ENCODE measurements around the gene PIPOX.
"Not testable (repeated sequence)": the region's sequence is repeated elsewhere in the genome, so short reads cannot be mapped to it uniquely, and the experiment has no call there.

Gene PIPOX

DNA sequence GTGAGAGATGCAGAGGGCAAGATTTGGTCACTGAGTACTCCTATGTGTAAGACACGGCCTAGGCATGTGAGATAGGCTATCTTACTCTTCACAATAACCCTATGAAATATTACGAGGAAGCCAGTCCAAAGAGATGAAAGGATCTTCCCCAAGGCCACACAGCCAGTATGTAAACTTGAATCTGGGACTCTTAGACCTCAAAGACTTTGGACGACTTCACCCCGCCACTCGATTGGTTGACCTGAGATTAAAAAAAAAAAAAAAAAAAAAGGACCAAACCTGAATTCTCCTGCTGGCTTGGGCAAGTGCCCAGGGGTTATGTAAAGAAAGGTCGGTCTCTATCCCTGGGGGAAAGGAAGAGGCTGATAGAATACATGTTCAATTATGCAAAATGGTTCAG lies 33.1 kb downstream of the PIPOX start:
- DNase-seq (ENCODE audit: low read depth in 2 of 2), result no peak

DNA sequence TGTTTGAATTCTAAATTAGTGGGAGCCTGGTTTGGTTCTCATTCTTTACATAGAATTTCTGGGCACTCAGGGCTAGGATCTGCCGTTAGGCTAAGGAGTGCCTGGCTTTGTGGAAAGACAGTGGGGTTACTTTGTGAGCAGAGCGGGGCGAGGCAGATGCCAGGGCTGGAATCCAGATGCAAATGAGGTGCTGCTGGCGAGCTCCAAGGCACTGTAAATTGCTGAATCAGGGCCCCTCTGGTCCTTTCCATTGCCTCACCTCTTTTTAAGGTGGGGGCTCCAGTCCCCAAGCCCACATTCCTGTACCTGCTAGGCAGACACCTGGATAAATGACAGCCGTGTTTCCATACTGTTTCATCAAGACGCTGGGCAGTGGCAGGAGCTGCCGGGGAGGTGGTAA lies 33.8 kb downstream of the PIPOX start:
- DNase-seq (ENCODE audit: low read depth in 2 of 2), result no peak

DNA sequence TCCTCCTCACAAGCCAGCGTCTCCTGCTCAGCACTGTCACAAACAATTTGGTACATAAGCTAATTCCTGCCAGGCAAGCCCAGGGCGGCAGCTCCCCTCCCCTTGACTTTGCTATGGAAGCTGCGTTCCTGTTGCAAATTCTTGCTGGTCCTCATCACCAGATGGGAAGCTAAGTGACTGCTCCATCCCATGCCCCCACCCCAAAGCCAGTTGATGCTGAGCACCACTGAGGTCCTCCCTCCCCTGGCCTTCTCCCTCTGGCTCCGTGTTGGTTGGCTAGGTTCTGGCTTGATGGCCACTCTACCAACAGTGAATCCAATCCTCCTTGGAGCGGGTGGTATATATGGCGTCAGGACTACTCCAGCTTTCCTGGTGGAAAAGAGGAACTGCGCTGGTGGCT lies 34.4 kb downstream of the PIPOX start:
- DNase-seq (ENCODE audit: low read depth in 2 of 2), result no peak

DNA sequence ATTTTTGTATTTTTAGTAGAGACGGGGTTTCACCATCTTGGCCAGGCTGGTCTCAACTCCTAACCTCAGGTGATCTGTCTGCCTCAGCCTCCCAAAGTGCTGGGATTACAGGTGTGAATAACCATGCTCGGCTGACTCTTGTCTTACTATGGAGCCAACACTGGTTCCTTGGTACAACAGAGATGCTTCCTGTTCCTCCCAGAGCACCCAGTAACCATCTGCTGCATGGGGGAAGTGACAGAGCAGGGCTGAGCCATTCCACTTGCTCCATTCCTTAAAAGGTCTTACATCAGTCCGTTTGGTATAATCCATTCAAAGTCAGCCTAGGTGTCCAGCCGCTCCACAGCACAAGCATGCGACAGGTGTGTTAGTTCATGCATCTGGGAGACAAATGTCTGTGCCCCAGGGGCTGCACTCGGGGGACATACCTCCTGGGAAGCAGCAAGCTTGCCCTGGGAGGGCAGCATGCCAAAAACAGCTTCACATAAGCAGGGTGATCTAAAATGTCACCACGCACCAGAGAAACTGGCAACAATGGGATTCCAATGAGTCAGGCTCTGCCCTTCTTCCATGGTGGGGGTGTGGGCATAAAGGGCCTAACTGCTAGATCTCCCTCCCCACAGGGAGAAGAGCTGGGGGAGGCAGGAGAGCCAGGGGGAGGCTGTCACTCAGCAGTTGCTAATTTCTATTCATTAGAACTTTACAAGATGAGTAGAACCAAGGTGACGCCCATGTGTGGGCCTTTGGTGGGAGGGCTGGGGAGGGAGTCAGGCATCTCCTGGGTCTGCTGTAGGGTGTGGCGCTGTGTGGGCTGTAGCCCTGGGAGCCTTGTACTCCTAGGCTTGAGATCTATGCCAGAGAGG lies 35.5 kb downstream of the PIPOX start:
- no peak for DNase-seq (ENCODE audit: low read depth in 2 of 2)

DNA sequence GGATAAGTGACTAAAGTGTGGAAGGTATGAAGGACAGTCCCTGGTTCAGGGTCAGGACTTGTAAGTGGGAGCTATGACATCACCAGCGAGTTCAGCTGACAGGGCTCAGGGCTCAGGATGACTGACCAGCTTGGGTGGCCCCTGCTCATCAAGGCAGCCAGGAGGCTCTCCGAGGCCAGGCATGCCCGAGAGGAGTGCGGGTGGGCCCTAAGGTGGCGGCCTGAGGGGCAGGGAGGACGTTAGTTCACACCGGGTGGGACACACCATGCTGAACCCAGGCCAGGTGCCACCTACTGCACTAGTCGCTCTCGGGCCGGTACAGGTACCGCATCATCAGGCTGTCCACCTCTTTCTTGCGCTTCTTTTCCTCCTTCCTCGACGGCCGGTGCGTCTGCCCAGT lies 36.5 kb downstream of the PIPOX start:
- DNase-seq (ENCODE audit: low read depth in 2 of 2), result no peak

DNA sequence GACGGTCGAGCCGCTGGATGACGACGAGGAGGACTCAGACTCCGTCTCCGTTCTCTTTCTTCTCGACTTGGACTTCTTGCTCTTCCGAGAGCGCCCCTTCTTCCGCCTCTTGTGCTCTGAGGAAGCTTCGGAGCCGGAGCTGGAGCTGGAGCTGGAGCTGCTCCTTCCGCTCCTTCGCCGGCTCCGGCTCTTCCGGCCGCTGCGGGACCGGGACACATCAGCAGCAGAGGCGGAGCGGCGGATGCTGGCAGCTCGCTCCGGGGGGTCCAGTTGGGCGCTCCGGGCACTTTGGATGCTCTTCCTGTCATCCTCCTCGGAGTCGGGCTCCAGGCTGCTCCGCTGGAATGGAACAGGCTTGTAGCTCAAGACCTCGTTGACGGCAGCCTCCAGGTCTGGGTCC lies 36.9 kb downstream of the PIPOX start:
- DNase-seq (ENCODE audit: low read depth in 2 of 2), result no peak

DNA sequence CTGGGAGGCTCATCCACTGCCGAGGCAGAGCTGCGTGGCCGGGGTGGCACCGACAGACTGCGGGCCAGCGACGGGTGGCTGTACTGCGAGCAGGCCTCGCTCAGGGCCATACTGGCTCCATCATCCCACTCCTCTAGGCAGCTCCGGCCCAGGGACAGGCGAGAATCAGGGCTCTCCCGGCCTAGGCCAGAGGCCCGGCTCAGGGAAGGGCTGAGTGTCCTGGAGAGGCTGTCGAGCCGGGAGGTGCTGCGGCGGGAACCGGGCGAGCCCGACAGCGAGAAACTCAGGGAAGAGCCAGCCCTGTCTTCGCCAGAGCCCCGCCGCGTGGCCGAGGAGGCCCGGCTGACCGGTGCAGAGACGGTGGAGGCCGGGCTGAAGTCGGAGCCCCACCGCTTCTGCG lies 37.4 kb downstream of the PIPOX start:
- no peak for DNase-seq (ENCODE audit: low read depth in 2 of 2)

DNA sequence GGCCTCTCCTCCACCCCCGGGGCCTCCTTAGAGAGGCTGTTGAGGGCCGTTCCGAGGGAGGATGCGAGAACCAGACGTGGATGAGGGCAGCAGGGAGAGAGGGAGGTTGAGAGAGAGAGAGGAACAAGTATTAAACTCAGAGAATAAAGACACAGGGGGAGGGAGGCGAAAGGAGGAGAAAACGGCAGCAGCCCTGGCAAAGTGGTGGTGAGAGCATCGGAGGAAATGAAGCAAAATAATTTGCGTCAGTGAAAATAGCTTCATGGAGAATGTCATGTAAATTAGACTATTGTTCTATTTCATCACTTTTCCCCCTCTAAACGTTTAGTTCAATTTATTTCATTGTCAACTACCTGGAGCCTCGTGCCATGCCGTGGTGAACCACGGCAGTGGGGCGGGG lies 38.0 kb downstream of the PIPOX start:
- DNase-seq (ENCODE audit: low read depth in 2 of 2), result no peak

DNA sequence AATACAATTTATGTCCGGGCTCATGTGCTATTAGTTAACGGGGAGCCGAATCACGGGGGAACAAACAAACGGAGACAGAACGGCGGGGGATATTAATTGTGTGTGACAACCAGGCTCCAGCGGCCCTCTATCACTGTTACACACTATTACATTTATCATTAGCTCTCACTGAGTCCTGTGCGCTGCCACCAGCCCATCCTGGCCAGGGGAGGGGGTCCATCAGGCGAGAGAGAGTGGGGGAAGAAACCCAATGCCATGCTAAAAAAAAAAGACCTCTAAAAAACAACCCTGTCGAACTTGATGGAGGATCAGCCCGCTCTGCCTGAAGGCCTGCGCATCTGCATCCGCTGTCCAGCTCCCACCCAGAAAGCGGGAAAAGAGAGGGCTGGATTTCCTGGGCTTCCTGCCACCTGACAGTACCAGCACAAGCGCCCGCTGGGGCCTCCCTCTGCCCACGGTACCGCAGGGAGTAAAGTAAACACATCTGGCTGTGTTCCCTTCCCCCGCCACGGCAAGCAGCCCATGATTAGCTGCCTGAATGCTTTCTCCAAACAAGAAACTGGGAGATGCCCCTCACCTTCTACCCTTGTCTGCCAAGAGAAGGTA lies 41.7 kb downstream of the PIPOX start:
- no peak for DNase-seq (ENCODE audit: low read depth in 2 of 2)

DNA sequence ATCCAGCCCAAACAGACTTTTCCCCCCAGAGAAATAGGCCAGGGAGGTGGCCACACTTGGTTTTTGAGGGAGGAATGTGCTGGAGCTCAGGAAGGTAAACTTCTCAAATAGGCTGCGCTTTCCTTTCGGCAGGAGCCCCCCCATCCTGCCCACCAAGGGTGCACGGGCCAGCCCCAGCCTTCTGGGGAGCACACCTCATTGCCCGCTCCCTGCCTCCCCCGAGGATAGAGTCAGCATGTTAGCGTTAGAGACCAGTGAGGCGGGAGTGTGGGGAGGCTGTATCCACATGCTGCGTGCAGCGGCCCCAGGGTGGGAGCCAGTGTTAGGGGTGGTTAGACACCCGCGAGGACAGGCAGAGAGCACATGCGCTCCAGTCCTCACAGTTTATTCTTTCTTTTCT lies 42.3 kb downstream of the PIPOX start:
- DNase-seq (ENCODE audit: low read depth in 2 of 2), result no peak

DNA sequence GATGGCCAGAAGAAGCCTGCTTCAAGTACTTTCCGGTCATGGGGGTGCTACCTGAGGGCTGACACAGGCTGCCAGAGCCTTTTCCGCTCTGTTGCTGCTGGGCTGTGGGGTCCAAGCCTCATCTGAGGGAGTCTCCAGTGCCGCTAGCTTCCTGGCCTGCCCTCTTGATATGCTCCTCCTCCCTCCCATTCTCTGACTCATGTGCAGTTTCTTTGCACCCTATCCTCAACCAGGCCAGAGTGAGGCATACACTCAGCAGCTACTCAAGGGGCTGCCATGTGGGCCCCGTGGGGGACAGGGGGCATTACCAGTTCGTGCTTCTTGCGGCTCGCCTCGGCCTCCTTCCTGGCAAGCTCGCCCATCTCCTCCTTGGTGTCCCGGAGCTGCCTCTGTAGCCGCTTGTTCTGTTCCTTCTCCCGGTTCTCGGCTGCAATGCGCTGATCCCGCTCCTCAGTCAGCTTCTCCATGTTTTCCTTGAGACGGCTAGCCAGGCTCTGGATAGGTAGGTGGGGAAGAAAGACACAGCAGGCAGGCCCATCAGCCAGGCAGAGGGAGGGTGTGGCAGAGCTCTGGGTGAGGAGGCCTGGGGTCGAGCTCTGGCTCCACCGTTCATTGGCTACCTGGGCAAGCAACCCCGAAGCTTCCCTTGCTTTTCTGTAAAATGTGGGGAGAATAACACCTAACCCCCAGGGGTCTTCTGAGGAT lies 43.8 kb downstream of the PIPOX start:
- no peak for DNase-seq (ENCODE audit: low read depth in 2 of 2)

DNA sequence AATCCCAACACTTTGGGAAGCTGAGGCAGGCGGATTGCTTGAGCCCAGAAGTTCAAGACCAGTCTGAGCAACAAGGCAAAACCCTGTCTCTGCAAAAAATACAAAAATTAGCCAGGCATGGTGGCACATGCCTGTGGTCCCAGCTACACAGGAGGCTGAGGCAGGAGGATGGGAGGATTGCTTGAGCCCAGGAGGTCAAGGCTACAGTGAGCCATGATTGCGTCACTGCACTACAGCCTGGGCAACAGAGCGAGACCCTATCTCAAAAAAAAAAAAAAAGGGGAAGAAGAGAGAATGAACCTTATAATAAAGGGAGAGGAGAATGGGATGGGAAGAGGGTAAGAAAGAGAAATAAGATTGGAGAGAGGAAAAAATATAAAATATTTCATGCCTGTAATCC lies 45.8 kb downstream of the PIPOX start:
- not testable (repeated sequence) for DNase-seq (ENCODE audit: low read depth in 2 of 2)

DNA sequence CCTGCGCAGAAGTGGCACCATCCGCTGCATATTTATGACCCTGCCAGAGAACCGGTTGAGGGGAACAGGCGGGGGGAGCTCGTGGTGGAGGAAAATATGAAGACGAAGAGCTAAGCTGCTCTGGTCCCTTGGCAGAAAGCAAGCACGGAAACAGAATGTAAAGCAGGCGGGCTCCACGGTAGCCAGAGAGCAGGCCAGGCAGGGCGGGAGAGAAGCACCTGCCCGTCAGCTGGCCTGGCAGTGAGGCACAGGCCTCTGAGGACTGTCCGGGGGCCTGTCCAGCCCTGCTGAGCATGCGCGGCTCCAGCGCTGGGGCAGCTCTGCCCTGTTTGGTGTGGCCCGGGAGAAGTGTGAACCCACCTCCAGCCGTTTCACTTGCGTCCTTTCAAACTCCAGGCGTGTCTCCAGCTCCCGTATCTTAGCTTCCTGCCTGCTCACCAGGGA lies 46.7 kb downstream of the PIPOX start:
- no peak for DNase-seq (ENCODE audit: low read depth in 2 of 2)

DNA sequence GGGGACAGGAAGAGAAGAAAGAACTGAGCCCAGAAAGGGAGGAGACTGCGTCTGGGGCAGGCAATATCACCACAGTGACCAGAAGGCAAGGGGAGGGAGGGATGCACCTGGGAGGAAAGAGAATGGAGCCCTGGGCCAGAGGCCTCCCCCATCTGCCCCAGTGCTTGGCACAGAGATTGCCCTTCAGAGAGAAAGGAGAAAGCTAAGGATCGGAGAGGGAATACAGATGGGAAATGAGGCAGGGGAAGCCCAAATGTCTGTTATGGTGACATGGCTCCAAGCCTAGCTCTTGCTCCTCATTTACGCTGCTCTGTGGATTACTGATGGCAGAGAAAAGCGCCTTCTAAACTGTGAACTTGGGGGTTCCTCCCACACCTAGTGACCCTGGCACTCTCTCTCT lies 47.2 kb downstream of the PIPOX start:
- no peak for DNase-seq (ENCODE audit: low read depth in 2 of 2)

DNA sequence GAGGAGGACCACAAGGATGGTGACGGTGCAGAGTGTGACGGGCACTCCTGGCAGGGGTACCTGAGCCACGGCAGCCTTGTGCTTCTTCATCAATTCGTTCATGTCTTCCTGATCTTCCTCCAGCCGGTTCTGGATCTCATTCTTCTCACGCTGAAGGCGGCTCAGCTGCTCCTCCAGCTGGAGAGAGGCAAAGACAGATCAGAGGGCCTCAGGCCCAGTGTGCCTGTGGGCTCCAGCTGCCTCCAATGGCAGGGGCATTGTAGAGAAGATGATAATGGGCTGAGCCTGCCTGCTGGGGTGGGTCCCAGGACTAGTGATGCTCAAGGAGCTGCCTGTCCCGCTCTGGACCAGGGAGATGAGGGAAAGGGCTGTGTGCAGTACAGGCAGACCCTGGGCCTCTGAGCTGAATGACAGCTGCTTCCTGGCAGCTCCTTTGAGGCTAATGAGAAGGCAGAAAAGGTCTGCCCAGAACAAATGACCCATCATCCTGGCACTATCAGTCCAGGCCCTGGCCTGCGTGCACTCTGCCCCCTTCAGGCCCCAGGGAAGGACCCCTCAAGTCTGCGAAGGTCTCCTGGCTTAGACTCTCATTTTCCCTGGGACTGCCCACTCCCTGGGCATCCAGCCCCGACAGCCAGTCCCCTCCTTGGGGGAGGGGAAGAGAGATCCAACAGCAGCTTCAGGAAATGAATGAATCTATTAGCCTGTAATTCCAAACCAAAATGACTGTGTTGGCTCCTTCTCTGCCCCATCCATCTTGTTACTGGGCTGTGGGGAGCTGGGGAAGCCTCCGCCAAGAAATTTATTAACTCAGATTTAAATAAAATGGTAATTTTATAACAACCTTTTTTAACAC lies 48.0 kb downstream of the PIPOX start:
- no peak for DNase-seq (ENCODE audit: low read depth in 2 of 2)

DNA sequence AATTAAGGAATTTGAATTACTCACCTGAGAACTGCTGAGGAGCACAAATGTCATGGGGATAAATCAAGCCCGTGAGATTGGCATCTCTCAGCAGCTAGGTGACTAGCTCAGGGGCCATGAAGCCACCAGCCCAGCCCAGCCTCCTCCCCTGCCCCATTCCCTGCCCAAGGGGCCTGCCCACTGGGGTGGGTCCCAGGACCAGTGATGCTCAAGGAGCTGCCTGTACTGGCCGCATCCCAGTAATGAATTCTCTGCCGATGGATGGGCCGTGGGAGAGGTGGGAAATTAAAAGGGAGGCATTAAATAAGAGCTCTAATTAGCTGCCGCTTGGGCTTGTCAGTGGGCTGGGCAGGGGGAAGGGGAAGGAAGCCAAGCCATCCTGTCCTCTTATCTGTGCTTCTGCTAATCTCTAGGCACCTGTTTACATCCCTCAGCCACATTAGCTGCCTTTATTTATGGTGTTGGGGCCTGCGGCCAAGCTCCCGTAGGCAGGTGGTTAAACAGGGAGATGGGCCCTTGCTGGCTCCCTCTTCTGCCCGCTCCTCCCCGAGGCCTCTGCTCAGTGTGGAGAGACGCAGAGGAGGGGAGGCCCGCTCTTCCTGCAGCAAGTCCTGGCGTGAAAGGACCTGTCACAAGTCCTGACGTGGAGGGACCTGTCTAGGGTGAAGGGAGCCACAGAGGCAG lies 48.8 kb downstream of the PIPOX start:
- no peak for DNase-seq (ENCODE audit: low read depth in 2 of 2)

DNA sequence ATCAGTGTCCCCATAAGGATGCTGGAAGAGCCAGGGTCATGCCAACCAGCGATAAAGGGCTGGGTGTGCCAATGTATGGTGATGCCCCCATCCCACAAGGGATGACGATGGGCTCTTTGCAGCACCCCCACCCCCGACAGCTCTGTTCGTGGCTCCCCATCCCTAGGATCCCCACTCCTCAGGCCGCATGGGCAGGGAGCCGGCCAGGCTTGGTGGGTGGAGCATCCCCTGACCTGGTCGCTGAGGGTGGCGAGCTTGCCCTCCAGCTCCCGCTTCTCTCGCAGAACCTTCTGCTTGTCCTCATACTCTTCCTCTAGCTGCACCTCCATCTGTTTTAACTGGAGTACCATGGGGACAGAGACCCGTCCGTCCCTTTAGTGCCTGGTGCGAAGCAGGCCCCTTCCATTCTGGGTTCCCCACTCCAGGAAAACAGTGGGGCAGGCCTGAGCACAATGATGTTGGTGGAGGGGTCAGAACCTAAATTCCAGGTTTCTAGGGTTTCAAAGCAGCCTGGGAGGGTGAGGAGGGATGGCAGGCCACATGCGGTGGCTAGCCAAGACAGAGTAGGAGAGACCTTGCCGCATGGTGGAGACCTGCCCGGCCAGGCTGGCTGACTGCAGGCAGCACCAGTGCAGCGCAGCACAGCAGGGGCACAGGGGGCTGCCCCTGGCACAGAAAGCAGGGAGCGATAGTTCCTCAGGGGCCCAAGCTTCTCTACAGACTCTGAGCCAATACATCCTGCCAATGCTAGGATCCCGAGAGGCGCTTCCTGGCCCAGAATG lies 50.3 kb downstream of the PIPOX start:
- no peak for DNase-seq (ENCODE audit: low read depth in 2 of 2)

DNA sequence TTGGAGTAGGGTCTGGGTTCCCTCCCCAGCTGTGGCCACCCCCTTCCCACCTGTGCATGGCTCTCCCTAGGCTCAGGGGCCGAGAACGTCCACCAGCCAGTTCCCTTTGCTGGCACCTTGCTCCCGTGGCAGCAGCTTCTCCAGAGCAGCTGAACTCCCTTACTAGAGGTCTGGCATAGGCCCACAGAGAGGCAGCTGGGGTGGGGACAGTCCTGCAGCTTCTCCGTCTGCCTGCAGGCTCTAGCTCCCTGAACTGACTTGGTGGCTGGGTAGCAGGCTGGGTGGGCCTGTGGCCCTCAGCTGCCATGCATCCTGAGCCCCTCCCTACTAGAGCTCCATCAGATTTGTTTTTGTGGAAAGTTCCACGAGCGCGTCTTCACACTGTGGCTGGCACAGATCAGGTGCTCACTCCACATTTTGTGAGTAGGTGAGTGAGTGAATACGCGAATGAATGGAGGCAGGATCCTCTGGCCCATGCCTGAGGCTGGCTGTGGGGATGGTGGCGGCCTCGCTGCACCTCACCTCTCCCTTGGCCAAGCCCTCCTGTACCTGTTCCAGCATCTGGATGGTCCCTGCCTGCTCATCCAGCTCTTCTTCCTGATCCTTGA lies 51.3 kb downstream of the PIPOX start:
- DNase-seq (ENCODE audit: low read depth in 2 of 2), result no peak

DNA sequence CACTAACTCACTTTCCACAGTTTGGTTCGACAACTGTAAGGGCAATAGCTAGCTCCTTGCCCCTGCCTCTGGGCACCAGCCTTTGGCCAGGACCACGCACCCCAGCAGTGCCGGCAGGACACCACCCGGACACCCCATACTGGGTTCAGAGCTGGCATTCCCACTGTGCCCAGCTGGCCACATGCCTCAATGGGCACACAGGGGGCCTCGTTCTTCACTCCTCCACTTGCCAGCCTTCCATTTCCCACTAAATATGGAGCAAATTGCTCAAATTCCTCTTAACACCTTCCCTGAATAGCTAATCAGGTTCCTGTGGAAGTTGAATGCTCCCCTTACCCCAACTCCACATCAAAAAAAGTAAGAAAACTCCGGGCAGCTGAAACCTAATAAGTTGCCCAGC lies 52.5 kb downstream of the PIPOX start:
- no peak for DNase-seq (ENCODE audit: low read depth in 2 of 2)

DNA sequence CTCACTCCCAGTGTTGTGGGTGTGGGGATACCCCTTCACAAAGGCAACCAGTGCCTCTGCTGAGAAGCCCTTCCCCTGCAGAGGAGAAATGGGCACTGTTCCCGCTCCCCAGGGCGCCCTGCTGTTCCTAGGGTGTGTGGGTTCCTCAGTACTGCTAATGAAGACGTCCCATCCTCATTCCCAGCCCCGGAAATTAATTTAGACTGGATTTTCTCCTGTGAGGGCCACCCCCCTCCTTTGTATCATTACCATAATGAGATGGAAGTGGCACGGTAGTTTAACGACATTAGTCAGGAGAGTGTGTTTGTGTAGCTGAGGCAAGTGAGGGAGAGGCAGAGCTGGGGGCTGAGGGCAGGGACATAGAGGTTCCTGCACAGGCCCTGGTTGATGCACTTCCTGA lies 53.2 kb downstream of the PIPOX start:
- no peak for DNase-seq (ENCODE audit: low read depth in 2 of 2)

Data from stimulated activated CD4-positive, alpha-beta T cell treated with anti-CD3 and anti-CD28 coated beads, Interleukin-4, amount 100 ng/mL, for 48 hours (primary cell).